ENCODE results near the gene IRF2. TPM values are rescaled to one million over a fixed set of nuclear protein-coding genes. Genes with fewer than 3 reads are reported as not detected.

IRF2 gene
- total RNA-seq, 2 experiments from 2014 or later = 11.4 to 14.9 TPM

DNA sequence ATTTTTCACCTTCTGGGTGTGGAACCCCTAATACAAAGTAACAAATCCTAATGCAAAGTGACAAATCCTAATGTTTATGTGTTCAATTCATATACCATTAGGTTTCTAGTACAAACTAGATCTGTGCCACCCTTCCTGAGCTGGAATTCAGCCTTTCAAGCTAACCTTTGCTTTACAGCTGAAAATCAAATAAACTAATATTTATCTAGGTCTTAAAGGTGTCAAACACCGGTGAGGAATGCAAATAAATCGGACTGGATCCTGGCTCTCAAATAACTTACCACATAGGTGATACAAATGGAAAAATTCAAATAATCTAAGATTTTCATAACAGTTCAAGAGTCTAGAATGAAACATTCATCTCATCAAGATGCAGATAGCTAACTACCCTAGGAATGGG lies 11.6 kb downstream of the IRF2 start:
- Mint-ChIP-seq H3K4me1 (ENCODE audit: low read depth) (peaks cover 93% of the 10 kb centered on the region), H3K27me3 (no peaks in the 10 kb centered on the region), H3K4me3 (no peak overlapping the region), H3K36me3 (ENCODE audit: low read depth) (peaks cover 30% of the 10 kb centered on the region), H3K27ac (peak overlapping the region; percentile 73), H3K9me3 (no peaks in the 10 kb centered on the region)
- Histone ChIP-seq H3K4me3 (ENCODE audit: low read length) (no peak overlapping the region), H3K27me3 (ENCODE audit: control insufficient read depth in 1 of 2, insufficient read depth in 2 of 2, low read length in 2 of 2) (no peaks in the 10 kb centered on the region), H3K36me3 (ENCODE audit: insufficient read depth, low read length) (peaks cover 10% of the 10 kb centered on the region), H3K9me3 (ENCODE audit: control insufficient read depth in 1 of 2, insufficient read depth in 1 of 2, low read length in 2 of 2) (no peaks in the 10 kb centered on the region), H3K4me1 (ENCODE audit: insufficient read depth, low read length) (peaks cover 38% of the 10 kb centered on the region), H3K27ac (ENCODE audit: low read depth in 1 of 2, low read length in 2 of 2) (no peak overlapping the region)
- ChIA-PET CTCF (no interaction called here), POLR2A (interaction anchor here (1.0 to 1.5 kb wide), 2 partner anchors 10 to 12 kb away, joined by 3 to 7 read pairs; partner anchors contain the start of gene IRF2)
- intact Hi-C loops (cut with DNase I, micrococcal nuclease) = no loop called here
- TF ChIP-seq CTCF (IDR thresholded peaks at IDR 0.05) = no peak
- DNase-seq = no peak
- ATAC-seq (ENCODE audit: poor library complexity) = no peak

DNA sequence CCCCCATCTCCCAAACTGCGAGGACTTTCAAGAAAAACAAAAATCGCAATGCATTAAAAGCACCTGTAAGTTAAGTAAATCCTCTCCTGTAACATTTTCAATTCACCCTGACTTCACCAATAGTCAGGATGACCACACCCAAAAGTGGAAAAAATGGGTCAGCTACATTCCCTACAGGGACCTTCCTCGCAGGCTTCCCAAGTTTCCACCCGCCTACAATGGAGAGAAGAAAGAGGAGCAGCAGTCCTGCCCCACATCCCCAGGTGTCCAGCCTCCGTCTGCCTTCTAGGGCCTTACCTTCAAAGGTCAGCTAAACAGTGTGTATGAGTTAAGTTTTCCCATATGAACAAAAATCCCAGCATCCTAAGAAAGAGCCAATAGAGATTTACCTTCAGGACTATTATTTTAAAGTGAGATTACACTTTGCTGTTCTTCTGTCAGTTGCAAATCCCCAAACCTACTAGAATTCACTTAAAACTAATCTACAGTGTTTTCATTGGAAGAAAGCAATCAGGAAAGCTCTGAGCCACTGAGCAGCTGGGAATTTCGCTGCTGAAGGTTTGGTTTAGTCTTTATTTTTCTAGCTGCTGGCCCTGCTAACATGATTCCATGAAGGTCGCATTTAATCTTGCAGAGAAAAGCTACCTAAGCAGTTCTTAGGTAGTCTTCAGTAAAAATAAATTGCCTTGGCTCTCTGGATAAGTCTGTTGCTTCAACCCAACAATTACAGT lies 12.5 kb downstream of the IRF2 start:
- H3K4me1 ChIP-seq (ENCODE audit: insufficient read depth, low read length) = peaks cover 42% of the 10 kb centered on the region
- H3K27ac Mint-ChIP-seq = peak overlapping the region; percentile 73

GRCh38 chr4:184460499-184461285 lies 13.7 kb downstream of the IRF2 start:
- H3K4me1 ChIP-seq (ENCODE audit: insufficient read depth, low read length) = peaks cover 46% of the 10 kb centered on the region
- intact Hi-C loops (cut with DNase I, micrococcal nuclease) = no loop called here
- Mint-ChIP-seq H3K4me3 (peak overlapping the region; percentile 43), H3K4me1 (ENCODE audit: low read depth) (peaks cover 92% of the 10 kb centered on the region), H3K36me3 (ENCODE audit: low read depth) (peaks cover 36% of the 10 kb centered on the region), H3K27me3 (no peaks in the 10 kb centered on the region), H3K27ac (peak overlapping the region; percentile 73), H3K9me3 (no peaks in the 10 kb centered on the region)
- H3K27me3 ChIP-seq (ENCODE audit: control insufficient read depth in 1 of 2, insufficient read depth in 2 of 2, low read length in 2 of 2) = no peaks in the 10 kb centered on the region
- ChIA-PET POLR2A (interaction anchor here (0.7 to 1.6 kb wide), 2 partner anchors 14 to 196 kb away, joined by 3 to 5 read pairs; partner anchors contain the start of gene IRF2), CTCF (no interaction called here)
- no peak overlapping the region for H3K27ac ChIP-seq (ENCODE audit: low read depth in 1 of 2, low read length in 2 of 2)
- ATAC-seq (ENCODE audit: poor library complexity) = no peak
- H3K9me3 ChIP-seq (ENCODE audit: control insufficient read depth in 1 of 2, insufficient read depth in 1 of 2, low read length in 2 of 2) = no peaks in the 10 kb centered on the region
- TF ChIP-seq CTCF (IDR thresholded peaks at IDR 0.05) = no peak
- peaks cover 22% of the 10 kb centered on the region for H3K36me3 ChIP-seq (ENCODE audit: insufficient read depth, low read length)
- H3K4me3 ChIP-seq (ENCODE audit: low read length) = no peak overlapping the region
- no peak for DNase-seq

More for the DNA sequence above, 12.5 kb downstream of the IRF2 start:
- no peak overlapping the region for H3K4me3 ChIP-seq (ENCODE audit: low read length)
- Mint-ChIP-seq H3K4me1 (ENCODE audit: low read depth) (peaks cover 93% of the 10 kb centered on the region), H3K9me3 (no peaks in the 10 kb centered on the region), H3K4me3 (peak overlapping the region; percentile 52), H3K36me3 (ENCODE audit: low read depth) (peaks cover 33% of the 10 kb centered on the region), H3K27me3 (no peaks in the 10 kb centered on the region)
- no peak overlapping the region for H3K27ac ChIP-seq (ENCODE audit: low read depth in 1 of 2, low read length in 2 of 2)
- no peak for TF ChIP-seq CTCF (IDR thresholded peaks at IDR 0.05)
- ChIA-PET CTCF (no interaction called here), POLR2A (interaction anchor here (1.0 to 1.6 kb wide), 2 partner anchors 9 to 13 kb away, joined by 3 to 5 read pairs; partner anchors contain the start of gene IRF2)
- ATAC-seq (ENCODE audit: poor library complexity) (no peak), DNase-seq (no peak)
- no peaks in the 10 kb centered on the region for H3K27me3 ChIP-seq (ENCODE audit: control insufficient read depth in 1 of 2, insufficient read depth in 2 of 2, low read length in 2 of 2)
- peaks cover 13% of the 10 kb centered on the region for H3K36me3 ChIP-seq (ENCODE audit: insufficient read depth, low read length)
- no peaks in the 10 kb centered on the region for H3K9me3 ChIP-seq (ENCODE audit: control insufficient read depth in 1 of 2, insufficient read depth in 1 of 2, low read length in 2 of 2)
- intact Hi-C loops (cut with DNase I, micrococcal nuclease) = no loop called here
